SH-SY5Y (cell line): ENCODE measurements around the gene XYLB.
A peak's percentile ranks its signal among the peaks of the same experiment; 100 is the strongest.

Experiments
- GATA2 ChIP-seq: IDR thresholded peaks from 2 replicates; pipeline ENCODE4 v1.6.1; 2011; ENCODE audit warnings: mild to moderate bottlenecking, low read depth, low read length
- GATA3 ChIP-seq: IDR thresholded peaks from 2 replicates; pipeline ENCODE4 v1.6.1; 2011; ENCODE audit warnings: low read depth, mild to moderate bottlenecking, low read length, moderate library complexity

Gene XYLB

GRCh38 chr3:38383156-38383875 lies 36.7 kb downstream of the XYLB start:
- no peak for TF ChIP-seq GATA3
- TF ChIP-seq GATA2, result no peak

DNA sequence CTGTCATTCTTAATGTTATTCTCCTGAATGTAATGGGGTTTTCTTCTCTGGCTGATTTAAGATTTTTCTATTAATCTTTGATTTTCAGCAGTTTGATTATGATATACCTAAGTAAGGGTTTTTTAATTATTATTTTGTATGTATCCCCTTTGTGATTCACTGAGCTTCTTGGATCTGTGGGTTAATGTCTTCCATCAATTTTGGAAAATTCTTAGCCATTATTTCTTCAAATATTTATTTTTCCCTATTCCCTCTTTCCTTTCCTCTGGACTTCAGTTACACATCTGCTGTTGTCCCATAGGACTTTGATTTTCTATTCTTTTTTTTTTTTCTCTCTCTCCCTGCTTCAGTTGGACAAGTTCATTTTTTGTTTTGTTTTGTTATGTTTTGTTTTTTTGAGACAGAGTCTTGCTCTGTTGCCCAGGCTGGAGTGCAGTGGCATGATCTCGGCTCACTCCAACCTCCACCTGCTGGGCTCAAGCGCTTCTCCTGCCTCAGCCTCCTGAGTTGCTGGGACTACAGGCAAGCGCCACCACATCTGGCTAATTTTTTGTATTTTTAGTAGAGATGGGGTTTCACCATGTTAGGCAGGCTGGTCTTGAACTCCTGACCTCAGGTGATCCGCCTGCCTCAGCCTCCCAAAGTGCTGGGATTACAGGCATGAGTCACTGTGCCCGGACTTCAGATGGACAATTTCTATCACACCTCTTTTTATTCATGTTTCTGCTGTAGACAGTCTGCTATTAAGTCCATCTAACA lies 40.6 kb downstream of the XYLB start:
- TF ChIP-seq GATA2 (no peak), GATA3 (no peak)

- TF ChIP-seq GATA3, result no peak
- TF ChIP-seq GATA2, result no peak
These were observed 41.3 kb downstream of the XYLB start for GRCh38 chr3:38387862-38388261.

GRCh38 chr3:38392604-38393163 lies 46.1 kb downstream of the XYLB start:
- TF ChIP-seq GATA2 (no peak), GATA3 (no peak)

- TF ChIP-seq GATA3 (no peak), GATA2 (no peak)
These were observed 49.7 kb downstream of the XYLB start for GRCh38 chr3:38396239-38396638.

DNA sequence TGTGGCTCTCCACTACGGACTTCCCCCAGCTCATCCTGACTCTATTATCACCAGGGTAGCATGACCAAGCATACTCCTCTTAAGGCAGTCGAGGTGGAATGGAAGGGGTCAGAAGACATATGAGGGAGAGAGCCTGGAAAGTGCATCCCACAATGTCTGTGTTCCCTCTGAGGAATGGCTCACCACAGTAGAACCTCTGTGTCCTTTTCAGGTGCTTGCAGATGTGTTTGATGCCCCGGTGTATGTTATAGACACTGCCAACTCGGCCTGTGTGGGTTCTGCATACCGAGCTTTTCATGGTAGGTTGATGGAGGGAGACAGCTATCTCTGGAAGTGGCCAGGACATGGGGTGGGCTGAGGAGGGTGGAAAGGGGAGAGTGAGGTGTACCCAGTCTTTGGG lies 50.3 kb downstream of the XYLB start:
- TF ChIP-seq GATA2, result no peak
- TF ChIP-seq GATA3, result no peak

DNA sequence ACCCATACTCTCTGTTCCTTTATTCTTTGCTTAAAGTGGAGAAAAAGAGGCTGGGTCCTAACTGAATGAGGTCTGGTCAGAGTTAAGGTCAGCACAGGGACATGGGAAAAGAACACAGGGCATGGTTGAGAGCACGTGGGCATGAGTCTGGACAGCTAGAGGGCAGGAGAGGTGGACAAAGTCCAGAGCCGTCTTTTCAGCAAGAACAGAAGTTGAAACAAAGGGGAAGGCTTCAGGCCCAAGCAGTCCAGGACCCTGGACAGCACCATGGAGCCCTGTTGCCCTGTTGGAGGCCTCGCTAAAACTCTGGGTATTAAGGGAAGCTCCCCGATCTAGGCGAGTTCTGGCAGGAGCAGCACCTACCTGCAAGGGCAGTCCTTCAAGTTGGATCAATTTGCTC lies 50.7 kb downstream of the XYLB start:
- TF ChIP-seq GATA3 (no peak), GATA2 (no peak)

- TF ChIP-seq GATA3 (no peak), GATA2 (no peak)
These were observed 54.8 kb downstream of the XYLB start for GRCh38 chr3:38401246-38401962.

DNA sequence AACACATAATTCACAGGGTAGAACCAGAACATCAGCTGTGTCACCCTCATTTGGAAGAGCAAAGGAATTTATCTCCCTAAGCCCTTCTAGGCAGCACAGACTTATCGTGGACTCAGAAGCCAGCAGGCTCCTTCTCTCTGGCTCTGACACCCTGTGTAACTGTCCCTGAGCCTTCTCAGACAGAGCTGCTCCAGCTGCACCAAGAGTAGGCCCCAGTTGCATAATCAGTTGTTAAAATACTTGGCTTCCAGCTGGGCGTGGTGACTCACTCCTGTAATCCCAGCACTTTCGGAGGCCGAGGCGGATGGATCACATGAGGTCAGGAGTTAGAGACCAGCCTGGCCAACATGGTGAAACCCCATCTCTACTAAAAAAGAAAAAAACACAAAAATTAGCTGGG lies 57.7 kb downstream of the XYLB start:
- TF ChIP-seq GATA2, result no peak
- no peak for TF ChIP-seq GATA3

GRCh38 chr3:38411591-38411990 lies 65.0 kb downstream of the XYLB start:
- no peak for TF ChIP-seq GATA2
- no peak for TF ChIP-seq GATA3

GRCh38 chr3:38420758-38421157 lies 74.2 kb downstream of the XYLB start:
- TF ChIP-seq GATA2, result peak; percentile 20; the same call in 1 of the 2 replicates

GRCh38 chr3:38421679-38422336 lies 75.2 kb downstream of the XYLB start:
- no peak for TF ChIP-seq GATA3
- TF ChIP-seq GATA2, result no peak

DNA sequence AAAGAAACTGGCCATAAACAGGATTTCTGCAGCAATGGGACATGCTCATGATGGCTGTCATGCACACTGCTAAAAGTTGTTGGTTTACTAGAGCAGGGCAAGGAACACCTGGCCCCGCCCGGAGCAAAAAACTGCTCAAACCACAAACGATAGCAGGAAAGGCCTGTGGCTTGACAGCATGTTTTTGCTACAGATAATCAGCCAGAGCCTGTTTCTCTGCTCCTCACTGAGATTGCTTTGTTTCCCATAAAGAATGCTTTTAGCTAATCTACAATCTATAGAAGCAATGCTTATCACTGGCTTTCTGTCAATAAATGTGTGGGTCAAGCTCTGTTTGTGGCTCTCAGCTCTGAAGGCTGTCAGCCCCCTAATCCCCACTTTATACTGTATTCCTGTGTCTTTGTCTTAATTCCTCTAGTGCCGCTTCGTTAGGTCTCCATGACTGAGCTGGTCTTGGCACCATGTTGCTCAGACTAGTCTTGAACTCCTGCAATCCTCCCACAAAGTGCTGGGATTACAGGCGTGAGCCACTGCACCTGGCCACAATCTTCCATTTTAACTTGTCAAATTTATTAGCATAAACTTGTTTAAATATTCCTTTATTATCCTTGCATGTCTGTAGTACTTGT lies 80.3 kb downstream of the XYLB start:
- peak; percentile 73 for TF ChIP-seq GATA2
- TF ChIP-seq GATA3, result peak; percentile 59; the same call in 1 of the 2 replicates
